Kidney (tissue), 14 donors: ENCODE data around the gene ARPC3. TPM values are rescaled to one million over a fixed set of nuclear protein-coding genes. Genes with fewer than 3 reads are reported as not detected.
"Not testable (repeated sequence)": the region's sequence is repeated elsewhere in the genome, so short reads cannot be mapped to it uniquely, and the experiment has no call there.

Experiments used
- DNase-seq, 5 donors: peaks; one replicate each; pipeline ENCODE4 v3.0.0-alpha.2; 2013 to 2020
- FAIRE-seq: peaks from 2 replicates; lab custom pipeline; 2012; peaks lifted over from hg19 to GRCh38; lab: Jason Lieb, UNC
- H3K27ac ChIP-seq, 2 donors: one replicate each; pipeline ENCODE4 v1.7.0; 2013; ENCODE audit warnings: low read depth in 2 of 2, low read length in 2 of 2, inconsistent platforms in 1 of 2
- H3K27me3 ChIP-seq: one replicate; pipeline ENCODE4 v1.7.1; 2013; ENCODE audit warnings: low read length, inconsistent platforms; ENCODE audit not compliant: control insufficient read depth, insufficient read depth
- H3K36me3 ChIP-seq, 3 donors: one replicate each; pipeline versions ENCODE4 v1.7.0 to v1.7.1; 2013; ENCODE audit warnings: low read length in 3 of 3, control low read depth in 1 of 3, inconsistent platforms in 1 of 3; ENCODE audit not compliant: insufficient read depth in 3 of 3, control insufficient read depth in 2 of 3
- H3K4me1 ChIP-seq, 3 donors: one replicate each; pipeline versions ENCODE4 v1.7.0 to v1.7.1; 2013; ENCODE audit warnings: low read length in 3 of 3, inconsistent platforms in 1 of 3, low read depth in 1 of 3; ENCODE audit not compliant: control insufficient read depth in 2 of 3, insufficient read depth in 2 of 3
- H3K4me3 ChIP-seq, 3 donors: one replicate each; pipeline versions ENCODE4 v1.7.0 to v1.8.1; 2013; ENCODE audit warnings: low read length in 3 of 3, control low read depth in 1 of 3, inconsistent platforms in 1 of 3
- H3K9ac ChIP-seq, 3 donors: one replicate each; pipeline versions ENCODE4 v1.7.0 to v1.7.1; 2013; ENCODE audit warnings: low read length in 3 of 3, control low read depth in 1 of 3, inconsistent platforms in 1 of 3
- H3K9me3 ChIP-seq, 3 donors: one replicate each; pipeline versions ENCODE4 v1.7.0 to v1.7.1; 2013; ENCODE audit warnings: low read length in 3 of 3, control low read depth in 1 of 3, inconsistent platforms in 1 of 3; ENCODE audit not compliant: control insufficient read depth in 2 of 3, insufficient read depth in 1 of 3
- CTCF ChIP-seq: IDR thresholded peaks from 3 replicates; pipeline ENCODE4 v1.5.1; 2012; ENCODE audit warnings: mild to moderate bottlenecking, moderate library complexity, borderline replicate concordance; ENCODE audit not compliant: insufficient read depth; ENCODE audit errors: extremely low read depth
- intact Hi-C: fragments of 100-400 bp; cut with DNase I; formaldehyde crosslinking; loops from one replicate; pipeline ENCODE4 v1.11.1; 2022
- polyA plus RNA-seq: library from polyadenylated mRNA; stranded (reverse); fragments of 350-450 nt; fragmentation: Illumina TruSeq; extraction: RNeasy Lipid Tissue Mini Kit (QIAGEN cat#74804); gene quantifications from one replicate; pipeline ENCODE4 v1.2.3, GENCODE V29; 2014; ENCODE audit warnings: low read depth, low replicate concordance; ENCODE audit not compliant: insufficient read depth
- total RNA-seq: library from RNA; stranded (reverse); fragmentation: NEBNext Ultra II Directional; extraction: Animal tissue kit (Norgen Biotek cat#: 25700); gene quantifications from one replicate; pipeline ENCODE4 v1.2.1, GENCODE V29; 2021
- donor health status: control.
- donor health status: control.
- donor health status: control.
- donor health status: control.
- donor health status: control.
- donor health status: DM: yes; HTN: yes; CAD: no.
- donor health status: Normal renal cell carcinoma (clear cell type).

The ARPC3 gene
- total and polyA plus RNA-seq, 2 donors from 2014 or later: 204 to 325 TPM

GRCh38 chr12:110436231-110436630 lies 13.9 kb downstream of the ARPC3 start:
- intact Hi-C loops: no loop called here
- no peak for FAIRE-seq
- peaks cover 9 to 31% (median 13%) of the 10 kb centered on the region in 3 donors for H3K36me3 ChIP-seq

GRCh38 chr12:110431957-110432587 lies 18.1 kb downstream of the ARPC3 start:
- H3K27me3 ChIP-seq: no peaks in the 10 kb centered on the region
- H3K4me3 ChIP-seq: peak overlapping the region in 1 of 3 donors; percentile 20
- peaks cover 8 to 15% (median 8%) of the 10 kb centered on the region in 3 donors for H3K36me3 ChIP-seq
- H3K9me3 ChIP-seq: no peaks in the 10 kb centered on the region
- H3K4me1 ChIP-seq: no peaks in the 10 kb centered on the region
- no peak overlapping the region for H3K27ac ChIP-seq
- H3K9ac ChIP-seq: no peak overlapping the region
- FAIRE-seq (peak; percentile 72), DNase-seq (no peak)
- no peak for TF ChIP-seq CTCF
- intact Hi-C loops: no loop called here

More at GRCh38 chr12:110436231-110436630, 13.9 kb downstream of the ARPC3 start:
- Histone ChIP-seq H3K27ac (no peak overlapping the region), H3K9me3 (no peaks in the 10 kb centered on the region), H3K27me3 (no peaks in the 10 kb centered on the region), H3K4me1 (no peaks in the 10 kb centered on the region), H3K9ac (no peak overlapping the region), H3K4me3 (no peak overlapping the region)
- no peak for DNase-seq
- no peak for TF ChIP-seq CTCF

GRCh38 chr12:110429676-110430075 lies 20.5 kb downstream of the ARPC3 start:
- not testable (repeated sequence) for H3K9ac ChIP-seq, H3K4me3 ChIP-seq, FAIRE-seq, H3K27ac ChIP-seq, H3K36me3 ChIP-seq, H3K9me3 ChIP-seq, DNase-seq, H3K4me1 ChIP-seq, H3K27me3 ChIP-seq
- intact Hi-C loops: loop anchor here (10.0 kb wide), 1 partner anchor 335 kb away; no protein-coding TSS in a partner anchor

DNA sequence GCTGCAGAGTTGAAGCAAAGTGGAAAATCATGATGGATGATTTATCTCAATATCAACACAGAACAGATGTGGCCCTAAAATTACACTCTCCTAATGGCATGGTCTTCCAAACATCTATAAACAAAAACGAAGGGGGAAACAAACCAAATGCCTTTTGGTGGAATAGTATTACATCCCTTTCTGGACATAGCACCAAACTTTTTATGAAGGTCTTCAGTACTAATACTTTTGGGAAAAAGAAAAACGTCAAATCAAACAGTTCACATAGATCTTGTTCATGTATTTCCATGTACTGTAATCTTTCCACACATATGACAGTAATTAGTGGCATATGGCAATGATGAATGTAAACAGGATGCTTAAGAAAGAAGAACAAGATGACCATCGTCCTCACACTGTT lies 23.7 kb downstream of the ARPC3 start:
- no peaks in the 10 kb centered on the region for H3K9me3 ChIP-seq
- no peak overlapping the region for H3K4me3 ChIP-seq
- H3K27me3 ChIP-seq: no peaks in the 10 kb centered on the region
- no peak for FAIRE-seq
- H3K36me3 ChIP-seq: no peaks in the 10 kb centered on the region
- intact Hi-C loops: loop anchor here (10.0 kb wide), 1 partner anchor 332 kb away; no protein-coding TSS in a partner anchor
- H3K4me1 ChIP-seq: no peaks in the 10 kb centered on the region
- H3K9ac ChIP-seq: no peak overlapping the region
- DNase-seq: no peak
- TF ChIP-seq CTCF: no peak
- H3K27ac ChIP-seq: no peak overlapping the region
